ENCODE results near the gene MSRB1.
"Not testable (repeated sequence)": the region's sequence is repeated elsewhere in the genome, so short reads cannot be mapped to it uniquely, and the experiment has no call there.

MSRB1 gene

DNA sequence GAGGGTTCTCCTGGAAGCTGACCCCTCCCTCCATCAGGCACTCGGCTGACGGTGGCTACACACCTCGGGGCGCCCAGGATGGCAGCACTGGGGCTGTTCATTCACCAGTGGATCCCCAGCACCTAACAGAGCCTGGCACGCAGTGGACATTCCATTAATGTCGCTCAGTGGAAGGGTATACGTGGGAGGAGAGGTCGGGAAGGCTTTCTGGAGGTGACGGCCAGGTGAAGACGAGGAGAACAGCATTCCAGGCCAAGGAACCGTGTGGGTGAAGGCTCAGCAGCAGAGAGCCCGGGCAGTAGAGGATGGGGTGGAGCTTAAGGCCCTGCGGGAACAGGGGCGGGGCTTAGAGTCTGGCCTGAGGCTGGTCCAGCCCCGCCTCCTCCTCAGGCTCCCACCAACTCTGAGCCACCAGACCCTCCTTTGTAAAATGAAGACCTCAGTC, 22.2 kb downstream of the MSRB1 start:
- no peak overlapping the region for H3K4me3 ChIP-seq (ENCODE audit: low read length)
- TF ChIP-seq, protein P1, sequence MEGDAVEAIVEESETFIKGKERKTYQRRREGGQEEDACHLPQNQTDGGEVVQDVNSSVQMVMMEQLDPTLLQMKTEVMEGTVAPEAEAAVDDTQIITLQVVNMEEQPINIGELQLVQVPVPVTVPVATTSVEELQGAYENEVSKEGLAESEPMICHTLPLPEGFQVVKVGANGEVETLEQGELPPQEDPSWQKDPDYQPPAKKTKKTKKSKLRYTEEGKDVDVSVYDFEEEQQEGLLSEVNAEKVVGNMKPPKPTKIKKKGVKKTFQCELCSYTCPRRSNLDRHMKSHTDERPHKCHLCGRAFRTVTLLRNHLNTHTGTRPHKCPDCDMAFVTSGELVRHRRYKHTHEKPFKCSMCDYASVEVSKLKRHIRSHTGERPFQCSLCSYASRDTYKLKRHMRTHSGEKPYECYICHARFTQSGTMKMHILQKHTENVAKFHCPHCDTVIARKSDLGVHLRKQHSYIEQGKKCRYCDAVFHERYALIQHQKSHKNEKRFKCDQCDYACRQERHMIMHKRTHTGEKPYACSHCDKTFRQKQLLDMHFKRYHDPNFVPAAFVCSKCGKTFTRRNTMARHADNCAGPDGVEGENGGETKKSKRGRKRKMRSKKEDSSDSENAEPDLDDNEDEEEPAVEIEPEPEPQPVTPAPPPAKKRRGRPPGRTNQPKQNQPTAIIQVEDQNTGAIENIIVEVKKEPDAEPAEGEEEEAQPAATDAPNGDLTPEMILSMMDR (conservative IDR thresholded peaks at IDR 0.05; ENCODE audit: low read depth, low read length), result no peak
- DNase-seq (ENCODE audit: low read depth), result no peak

DNA sequence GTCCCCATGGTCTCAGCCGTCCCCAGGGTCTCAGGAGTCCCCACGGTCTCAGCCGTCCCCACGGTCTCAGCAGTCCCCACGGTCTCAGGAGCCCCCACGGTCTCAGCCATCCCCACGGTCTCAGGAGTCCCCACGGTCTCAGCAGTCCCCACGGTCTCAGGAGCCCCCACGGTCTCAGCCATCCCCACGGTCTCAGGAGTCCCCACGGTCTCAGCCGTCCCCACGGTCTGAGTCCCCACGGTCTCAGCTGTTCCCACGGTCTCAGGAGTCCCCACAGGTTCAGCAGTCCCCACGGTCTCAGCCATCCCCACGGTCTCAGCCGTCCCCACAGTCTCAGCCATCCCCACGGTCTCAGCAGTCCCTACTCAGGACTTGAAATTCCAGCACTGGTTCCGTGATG, 22.9 kb downstream of the MSRB1 start:
- not testable (repeated sequence) for H3K4me3 ChIP-seq (ENCODE audit: low read length); DNase-seq (ENCODE audit: low read depth)

DNA sequence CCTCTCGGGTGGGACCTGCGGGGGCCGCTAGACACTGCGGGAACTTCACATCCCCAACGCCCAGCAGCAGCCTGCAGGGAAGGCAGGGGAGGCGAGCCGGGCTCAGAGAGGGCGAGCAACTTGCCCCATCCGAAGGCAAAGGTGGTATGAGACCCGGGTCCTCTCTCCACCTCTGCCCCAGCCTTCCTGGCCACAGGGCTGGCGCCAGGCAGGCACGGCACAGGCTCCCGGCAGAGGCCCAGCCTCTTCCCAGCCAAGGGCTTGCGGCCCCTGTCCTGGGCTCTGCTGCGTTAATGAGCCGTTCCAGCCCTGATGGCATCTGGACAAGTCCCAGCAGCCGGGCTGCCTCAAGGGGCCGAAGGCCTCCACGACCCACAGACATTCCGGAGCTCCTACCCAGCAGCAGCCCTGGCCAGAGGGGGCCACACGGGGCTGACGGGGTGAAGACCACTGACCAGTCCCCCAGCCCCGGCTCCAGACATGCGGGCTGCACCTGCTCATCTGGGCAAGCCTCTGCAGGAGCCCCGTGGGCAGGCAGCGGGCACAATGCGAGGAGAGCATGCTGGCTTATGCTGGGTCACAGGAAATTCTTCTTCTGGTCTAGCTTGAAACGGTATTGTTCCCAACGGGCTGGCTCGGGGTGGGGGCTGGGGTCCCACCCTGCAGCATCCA, 23.5 kb downstream of the MSRB1 start:
- no peak for DNase-seq (ENCODE audit: low read depth)
- TF ChIP-seq, protein P1 (conservative IDR thresholded peaks at IDR 0.05; ENCODE audit: low read depth, low read length), result no peak
- H3K4me3 ChIP-seq (ENCODE audit: low read length), result no peak overlapping the region

DNA sequence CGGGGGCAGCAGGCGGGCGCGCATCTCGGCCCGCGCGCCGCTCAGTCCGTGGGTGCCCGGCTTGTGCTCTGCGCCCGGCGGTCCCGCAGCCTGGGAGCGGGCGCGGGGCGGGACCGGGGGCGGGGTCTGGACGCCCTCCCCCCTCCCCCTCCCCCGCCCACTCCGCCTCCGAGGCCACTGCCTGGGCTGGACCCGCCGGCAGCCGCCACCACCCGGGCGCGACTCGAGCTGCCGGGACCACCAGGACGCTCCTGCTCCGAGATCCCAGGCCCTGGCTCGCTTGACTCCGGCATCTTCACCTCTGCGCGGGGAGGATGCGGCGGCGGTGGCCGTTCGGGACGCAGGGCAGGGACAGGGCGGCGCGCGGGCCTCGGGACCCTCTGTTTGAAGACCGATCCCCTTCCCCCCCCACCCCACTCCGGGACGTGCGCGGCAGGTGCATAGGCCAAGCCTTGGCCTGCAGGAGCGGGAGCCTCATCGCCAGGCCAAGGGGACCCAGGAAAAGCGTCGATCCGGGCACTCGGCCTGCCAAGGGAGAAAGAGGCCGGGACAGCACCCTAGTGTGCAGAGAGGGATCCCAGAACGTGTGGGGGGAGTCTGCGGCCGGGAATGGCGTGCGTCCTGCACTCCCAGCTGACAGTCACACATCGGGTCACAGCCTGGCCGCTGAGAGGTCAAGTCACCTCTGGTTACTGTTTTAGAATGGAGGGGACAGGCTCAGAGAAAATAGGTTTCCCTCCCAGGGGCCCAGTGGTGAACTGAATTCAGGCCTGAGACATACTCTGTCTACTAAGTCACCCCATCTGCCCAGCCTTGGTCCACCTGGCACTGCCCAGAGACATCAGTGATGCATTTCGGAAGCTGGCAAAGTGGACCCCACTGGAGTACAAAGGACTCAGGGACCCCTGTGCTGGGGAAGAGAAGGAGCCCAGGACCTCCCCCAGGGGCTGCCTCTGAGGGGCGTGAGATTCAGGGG, 24.4 kb downstream of the MSRB1 start, which contains the start of gene HS3ST6:
Gene HS3ST6, minus strand, starts transcription at position 65 of the 976 bp plus-strand sequence. CDS start 92 bp downstream, outside the sequence.
- H3K4me3 ChIP-seq (ENCODE audit: low read length), result no peak within 1 kb of the TSS
- TF ChIP-seq, protein P1 (conservative IDR thresholded peaks at IDR 0.05; ENCODE audit: low read depth, low read length), result no peak
- DNase-seq (ENCODE audit: low read depth), result no peak

DNA sequence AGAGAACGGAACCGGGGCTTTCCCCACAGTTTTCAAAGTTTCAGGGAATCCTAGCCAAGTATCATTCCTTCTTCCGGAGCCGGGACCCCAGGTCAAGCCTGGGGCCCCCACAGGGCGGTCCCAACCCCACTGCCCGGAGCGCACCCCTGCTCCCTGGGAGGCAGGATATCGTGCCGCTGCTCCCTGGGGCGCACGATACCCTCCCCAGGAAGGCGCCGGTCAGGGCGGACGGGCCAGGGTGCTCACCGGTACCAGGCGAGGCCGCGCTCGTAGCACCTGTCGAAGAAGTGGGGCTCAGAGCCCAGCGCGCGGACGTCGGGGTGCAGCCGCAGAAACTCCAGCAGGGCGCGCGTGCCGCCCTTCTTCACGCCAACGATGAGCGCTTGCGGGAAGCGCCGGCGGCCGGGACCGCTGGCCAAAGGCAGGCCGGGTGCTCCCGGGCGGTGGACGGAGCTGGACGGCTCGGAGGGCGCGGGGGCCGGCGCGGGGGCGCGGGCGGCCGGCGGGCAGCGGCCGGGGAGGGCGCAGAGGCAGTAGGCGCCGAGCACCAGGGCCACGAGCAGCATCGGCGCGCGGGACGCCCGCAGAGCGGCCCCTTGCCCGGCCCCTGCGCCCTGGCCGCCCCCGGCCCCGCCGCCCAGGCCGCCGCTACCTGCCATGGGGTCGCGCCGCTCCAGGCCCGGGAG, 25.2 kb downstream of the MSRB1 start:
- no peak overlapping the region for H3K4me3 ChIP-seq (ENCODE audit: low read length)
- TF ChIP-seq, protein P1 (conservative IDR thresholded peaks at IDR 0.05; ENCODE audit: low read depth, low read length), result no peak
- DNase-seq (ENCODE audit: low read depth), result no peak

DNA sequence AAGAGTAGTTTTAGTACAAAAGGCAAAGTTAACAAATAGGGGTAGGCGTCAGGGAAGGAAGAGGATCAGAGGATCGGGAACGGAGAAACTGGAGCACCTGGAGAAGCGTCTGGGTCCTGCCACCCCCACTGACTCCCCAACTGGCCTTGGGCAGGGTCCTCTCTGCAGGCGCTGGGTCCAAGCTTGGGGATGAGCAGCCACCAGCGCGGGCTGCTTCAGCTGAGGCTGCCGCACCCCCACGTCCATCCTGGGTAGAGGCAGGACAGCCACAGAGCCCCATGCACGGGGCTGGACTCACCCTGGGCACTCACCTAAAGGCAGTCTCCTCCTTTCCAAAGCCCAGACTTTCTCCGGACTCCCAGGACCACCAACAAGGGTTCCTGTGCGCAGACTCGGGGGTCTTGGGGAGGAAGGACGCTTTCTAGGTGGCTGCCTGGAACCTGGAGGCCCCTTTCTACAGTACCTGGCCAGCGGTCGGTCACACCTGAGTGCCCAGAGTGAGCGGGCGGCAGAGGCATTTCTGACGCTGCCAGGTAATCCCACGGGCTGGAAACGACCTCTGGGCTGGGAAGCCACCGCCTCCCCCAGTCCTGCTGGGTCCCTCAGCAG, 25.8 kb downstream of the MSRB1 start:
- H3K4me3 ChIP-seq (ENCODE audit: low read length), result no peak overlapping the region
- TF ChIP-seq, protein P1 (conservative IDR thresholded peaks at IDR 0.05; ENCODE audit: low read depth, low read length), result no peak
- DNase-seq (ENCODE audit: low read depth), result no peak

DNA sequence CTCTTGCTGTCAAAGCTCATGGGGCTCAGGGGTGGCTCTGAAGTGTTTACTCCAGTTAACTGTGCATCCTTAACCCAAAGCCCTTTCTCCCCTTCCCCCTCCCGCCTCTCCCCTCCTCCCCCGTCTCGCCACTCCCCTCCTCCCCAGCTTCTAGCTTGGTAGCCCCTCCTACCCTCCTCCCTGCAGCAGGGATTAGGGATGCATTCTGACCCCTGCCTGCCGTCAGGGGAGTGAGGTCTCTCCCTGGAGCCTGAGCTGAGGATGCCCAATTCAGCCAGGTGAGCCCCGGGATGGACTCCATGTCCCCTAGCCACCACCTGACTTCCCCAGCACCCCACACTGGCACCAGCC, 26.4 kb downstream of the MSRB1 start:
- TF ChIP-seq, protein P1 (conservative IDR thresholded peaks at IDR 0.05; ENCODE audit: low read depth, low read length), result no peak

More for the DNA sequence above, 26.4 kb downstream of the MSRB1 start:
- DNase-seq (ENCODE audit: low read depth), result no peak
- H3K4me3 ChIP-seq (ENCODE audit: low read length), result no peak overlapping the region

All from retinal pigment epithelial cell (primary cell).